ENCODE measurements around the gene TMEM109. TPM values are rescaled to one million over a fixed set of nuclear protein-coding genes. Genes with fewer than 3 reads are reported as not detected.

TMEM109 gene
- total and polyA plus RNA-seq, 9 of the 15 experiments (the other 6 are each of a cell fraction or from before 2014, with no cell fraction given) = 9.2 to 71.3 (median 30.5) TPM

- TF ChIP-seq ZNF280A (IDR thresholded peaks at IDR 0.05; ENCODE audit: low read depth, partially characterized antibody) (no peak), ARID3A (IDR thresholded peaks at IDR 0.05; ENCODE audit: borderline replicate concordance, low read depth, low read length) (no peak), HSF4 (CRISPR knock-in tag; IDR thresholded peaks at IDR 0.05; ENCODE audit: borderline replicate concordance) (no peak), TRIM24 (IDR thresholded peaks at IDR 0.05) (no peak), ZNF253 (CRISPR knock-in tag; conservative IDR thresholded peaks at IDR 0.05) (no peak), ATF6 (CRISPR knock-in tag; IDR thresholded peaks at IDR 0.05) (no peak), ZNF395 (CRISPR knock-in tag; IDR thresholded peaks at IDR 0.05) (no peak), KAT8 (IDR thresholded peaks at IDR 0.05; ENCODE audit: low read depth) (no peak), ZNF24 (IDR thresholded peaks at IDR 0.05) (no peak)
Observed at GRCh38 chr11:60954421-60954820, 40.5 kb downstream of the TMEM109 start (continued).

Data from K562 (cell line).